OCI-M2 (cell line): ENCODE data around the gene SLC7A8.
A peak's percentile ranks its signal among the peaks of the same experiment; 100 is the strongest.

ENCODE experiments used
- DNase-seq: peaks from one replicate; lab custom pipeline; 2025; ENCODE audit not compliant: unreplicated experiment; lab: John Stamatoyannopoulos, UW

SLC7A8 gene

DNA sequence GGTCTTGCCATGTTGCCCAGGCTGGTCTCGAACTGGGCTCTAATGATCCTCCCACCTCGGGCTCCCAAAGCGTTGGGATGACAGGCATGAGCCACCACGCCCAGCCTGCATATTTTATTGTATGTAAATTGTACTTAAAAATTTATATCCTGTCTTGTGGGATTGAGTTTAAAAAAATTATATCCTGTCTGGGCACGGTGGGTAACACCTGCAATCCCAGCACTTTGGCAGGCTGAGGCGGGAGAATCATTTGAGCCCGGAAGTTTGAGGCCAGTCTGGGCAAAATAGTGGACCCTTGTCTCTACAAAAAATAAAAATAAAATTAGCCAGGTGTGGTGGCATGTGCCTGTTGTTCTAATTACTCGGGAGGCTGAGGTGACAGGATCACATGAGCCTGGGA, 50.5 kb downstream of the SLC7A8 start:
- no peak for DNase-seq

DNA sequence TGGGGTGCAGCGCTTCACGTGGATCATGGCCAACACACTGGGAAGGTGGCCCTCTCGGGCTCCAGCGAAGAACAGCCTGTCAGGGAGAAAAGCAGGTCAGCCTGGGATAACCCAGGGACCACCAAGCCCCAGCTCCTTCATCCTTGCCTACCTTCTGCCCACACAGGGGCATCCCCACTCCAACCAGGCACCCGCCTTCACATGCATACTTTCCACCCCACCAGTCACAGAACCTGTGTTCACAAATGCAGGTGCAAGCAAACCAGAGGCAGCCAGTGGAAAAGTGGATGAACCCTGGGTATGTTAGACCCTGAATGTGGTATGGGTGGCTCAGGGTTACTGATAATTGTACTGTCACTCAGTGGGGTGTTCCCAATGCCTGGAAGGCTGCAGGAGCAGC, 52.0 kb downstream of the SLC7A8 start:
- DNase-seq: no peak

DNA sequence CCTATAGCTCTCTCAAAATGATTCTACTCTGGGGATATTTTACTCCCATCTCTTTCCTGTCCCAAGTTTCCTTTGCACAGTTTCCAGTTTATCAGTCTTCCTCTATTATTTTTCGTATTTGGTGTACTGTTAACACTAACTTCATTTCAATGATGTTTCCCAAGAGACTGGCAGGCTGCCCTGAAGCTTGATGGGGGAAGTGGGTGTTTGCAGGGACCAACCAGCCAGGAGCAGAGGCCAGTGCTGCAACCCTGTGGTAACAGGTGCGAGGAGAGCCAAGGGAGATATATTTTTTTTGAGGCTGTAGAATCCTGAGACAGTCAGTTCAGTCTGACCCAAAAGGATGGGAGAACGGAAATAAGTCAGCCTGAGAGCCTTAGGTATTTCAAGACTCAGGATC, 52.6 kb downstream of the SLC7A8 start:
- DNase-seq: no peak

DNA sequence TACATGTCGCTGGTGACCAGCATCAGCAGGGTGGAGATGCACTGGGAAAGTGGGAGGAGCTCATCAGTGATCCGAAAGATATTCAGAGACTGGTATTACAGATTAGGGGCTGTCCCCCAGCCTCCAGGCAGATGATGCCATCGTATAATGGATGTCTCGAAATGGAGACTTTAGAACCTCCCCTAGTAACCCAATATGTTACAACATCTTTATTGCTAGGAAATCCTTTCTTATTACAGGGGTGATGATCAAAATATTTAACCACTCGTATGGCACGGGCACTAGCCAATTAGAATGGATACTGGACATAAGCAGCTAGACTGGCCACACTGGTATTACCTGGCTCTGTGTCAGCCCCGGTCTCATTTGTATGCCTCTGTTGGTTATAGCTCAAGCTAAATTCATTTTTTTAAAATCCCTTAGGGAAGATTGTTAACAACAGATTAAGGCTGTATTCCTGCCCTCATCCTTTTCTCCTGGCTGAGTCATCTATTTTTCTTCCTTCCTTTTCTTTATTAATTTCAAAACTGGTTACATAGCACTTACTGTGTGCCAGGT, 53.6 kb downstream of the SLC7A8 start:
- DNase-seq: no peak

DNA sequence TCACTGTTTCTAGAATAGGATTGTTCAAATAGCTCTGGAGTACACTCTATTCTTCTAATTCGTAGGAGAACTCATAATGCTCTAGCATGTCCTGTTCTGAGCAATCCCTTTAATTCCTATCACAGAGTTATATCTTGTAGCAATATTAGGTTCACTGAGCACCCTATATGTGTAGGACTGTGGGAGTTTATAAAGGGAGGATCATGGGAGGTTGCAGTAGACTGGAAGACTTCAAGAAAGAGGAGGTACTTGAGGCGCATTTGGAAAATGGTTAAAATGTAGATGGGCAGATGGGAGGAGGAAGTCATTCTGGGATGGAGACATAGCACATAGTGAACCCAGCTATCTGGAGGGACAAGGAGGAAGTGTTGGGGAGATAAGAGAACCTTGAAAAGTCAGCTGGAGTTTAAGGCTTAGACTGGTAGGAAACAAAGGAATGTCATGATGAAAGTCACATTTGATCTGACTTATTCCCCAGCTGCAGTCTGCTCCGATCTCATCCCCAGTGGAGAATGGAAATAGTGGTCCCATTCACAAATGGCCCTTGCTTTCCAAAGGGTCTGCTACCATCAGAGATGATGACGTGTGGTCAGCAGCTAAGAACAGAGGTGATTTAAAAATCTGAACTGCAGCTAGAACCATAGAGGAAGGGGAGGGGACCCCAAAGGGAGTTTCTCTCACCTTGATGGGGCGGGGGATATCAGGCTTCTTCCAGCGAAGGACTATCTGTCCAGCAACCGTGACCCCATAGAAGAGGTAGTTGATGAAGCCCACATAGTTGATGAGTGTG, 54.3 kb downstream of the SLC7A8 start:
- DNase-seq: no peak

DNA sequence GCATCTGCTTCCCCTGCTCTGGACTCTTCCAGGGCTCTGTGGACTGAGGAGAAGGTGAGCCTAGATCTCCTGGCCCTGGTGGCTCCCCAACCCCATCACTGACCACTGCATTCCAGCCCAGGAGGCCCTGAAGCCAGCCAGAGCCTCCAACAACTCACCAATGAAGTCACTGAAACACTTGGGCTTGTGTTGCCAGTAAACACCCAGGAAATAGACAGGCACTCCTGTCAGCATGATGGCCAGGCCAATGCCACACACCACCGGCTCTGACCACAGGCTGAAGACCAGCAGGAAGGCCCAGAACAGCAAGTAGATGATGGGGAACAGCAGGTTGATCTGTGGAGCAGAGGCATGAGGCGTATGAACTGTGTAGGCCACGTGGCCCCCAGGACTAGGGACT, 55.6 kb downstream of the SLC7A8 start:
- DNase-seq: no peak

DNA sequence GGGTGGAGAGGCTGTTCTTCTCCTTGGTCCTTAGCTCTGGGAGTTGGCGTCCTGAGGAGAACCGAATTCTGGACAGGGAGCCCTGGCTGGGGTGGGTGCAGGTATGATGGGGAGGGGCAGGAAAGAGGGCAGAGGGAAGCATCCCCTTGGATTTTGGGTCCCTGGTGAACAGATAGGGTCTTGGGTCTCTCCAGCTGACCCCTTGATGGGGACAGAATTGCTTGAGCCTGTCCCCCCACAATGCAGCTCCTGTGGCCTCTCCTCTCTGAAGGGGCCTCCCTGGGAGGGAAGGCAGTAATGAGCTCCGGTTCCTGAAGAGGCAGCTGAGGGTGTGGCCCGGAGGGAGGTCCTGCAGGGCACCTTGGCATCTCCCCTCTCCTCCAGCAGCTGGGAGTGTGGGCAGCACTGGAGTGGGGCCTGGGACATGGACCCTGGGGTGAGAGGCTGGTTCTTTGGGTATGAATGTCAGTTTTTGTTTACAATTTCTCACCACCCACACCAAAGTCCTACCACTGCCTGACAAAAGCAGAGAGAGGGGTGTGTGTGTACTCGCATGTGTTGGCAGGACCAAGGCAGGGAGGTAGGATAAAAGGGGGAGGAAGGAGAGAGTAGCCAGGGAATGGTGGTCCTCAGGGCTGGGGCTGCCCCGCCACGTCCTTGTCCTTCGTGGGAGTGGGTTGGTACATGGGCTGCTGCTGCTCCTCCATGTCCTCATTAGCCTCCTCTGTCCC, 56.7 kb downstream of the SLC7A8 start:
- no peak for DNase-seq

DNA sequence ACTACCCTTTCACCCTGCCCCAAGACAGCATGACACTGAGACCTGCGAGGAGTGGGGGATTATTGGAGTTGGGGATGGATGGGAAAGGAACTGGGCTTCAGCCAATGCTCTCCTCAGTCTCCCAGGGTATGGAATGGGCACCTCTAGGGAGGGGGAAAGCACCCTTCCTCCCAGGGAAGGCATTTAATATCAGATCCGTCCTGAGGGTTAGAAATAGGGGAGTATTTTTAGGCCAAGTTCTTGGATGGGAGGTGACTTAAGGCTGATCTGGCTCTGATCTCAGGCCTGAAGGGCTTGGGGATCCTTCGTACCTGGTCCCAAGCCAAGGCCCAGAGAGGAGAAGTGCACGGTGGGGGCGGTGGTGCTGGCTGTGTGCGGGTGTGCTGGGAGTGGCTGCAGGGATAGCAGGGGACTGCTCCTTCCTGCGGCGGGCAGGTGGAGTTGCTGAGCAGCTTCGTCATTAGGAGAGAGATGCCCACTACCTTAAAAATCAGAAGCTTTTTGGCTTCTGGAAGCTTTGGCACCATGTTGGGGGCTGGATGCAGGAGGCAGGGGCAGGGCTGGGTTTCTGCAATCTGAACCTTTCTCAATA, 57.4 kb downstream of the SLC7A8 start:
- no peak for DNase-seq

DNA sequence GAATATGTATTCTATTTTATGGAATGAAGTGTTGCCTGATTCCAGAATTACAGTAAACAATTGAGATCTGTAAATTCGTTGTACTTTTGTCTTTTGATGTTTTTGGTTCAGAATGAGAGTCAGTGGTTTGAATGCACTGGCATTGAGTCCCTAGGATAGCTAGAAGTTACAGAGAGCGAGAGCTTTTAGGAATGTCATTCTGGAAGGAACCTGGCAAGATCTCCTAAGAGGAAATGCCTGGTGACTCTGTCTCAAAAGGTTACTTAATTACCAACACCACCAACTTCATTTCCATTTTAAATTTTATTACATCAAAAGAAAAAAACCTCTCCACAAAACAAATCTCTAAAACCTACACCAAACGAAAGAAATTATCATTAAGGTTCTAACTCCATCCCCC, 58.4 kb downstream of the SLC7A8 start:
- DNase-seq: no peak

DNA sequence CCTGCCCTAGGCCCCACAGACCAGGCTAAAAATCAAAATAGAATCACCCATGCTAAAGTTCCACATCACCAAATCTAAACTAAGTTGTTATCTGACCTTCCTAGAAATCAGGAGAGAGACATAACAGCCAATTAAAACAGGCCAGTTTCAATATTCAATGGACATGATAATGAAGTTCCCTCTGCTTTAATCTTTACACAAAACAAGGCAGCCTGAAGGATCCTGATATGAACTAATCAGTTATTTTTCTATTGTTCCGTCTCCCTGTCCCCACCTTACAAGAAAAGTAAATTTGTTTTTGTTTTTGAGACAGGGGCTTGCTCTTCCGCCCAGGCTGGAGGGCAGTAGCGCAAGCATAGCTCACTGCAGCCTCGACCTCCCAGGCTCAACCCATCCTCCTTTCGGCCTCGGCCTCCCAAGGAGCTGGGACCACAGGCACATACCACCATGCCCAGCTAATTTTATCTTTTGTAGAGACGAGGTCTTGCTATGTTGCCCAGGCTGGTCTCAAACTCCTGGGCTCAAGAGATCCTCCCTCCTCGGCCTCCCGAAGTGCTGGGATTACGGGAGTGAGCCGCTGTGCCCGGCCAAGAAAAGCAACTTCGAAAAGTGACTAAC, 59.0 kb downstream of the SLC7A8 start:
- no peak for DNase-seq

DNA sequence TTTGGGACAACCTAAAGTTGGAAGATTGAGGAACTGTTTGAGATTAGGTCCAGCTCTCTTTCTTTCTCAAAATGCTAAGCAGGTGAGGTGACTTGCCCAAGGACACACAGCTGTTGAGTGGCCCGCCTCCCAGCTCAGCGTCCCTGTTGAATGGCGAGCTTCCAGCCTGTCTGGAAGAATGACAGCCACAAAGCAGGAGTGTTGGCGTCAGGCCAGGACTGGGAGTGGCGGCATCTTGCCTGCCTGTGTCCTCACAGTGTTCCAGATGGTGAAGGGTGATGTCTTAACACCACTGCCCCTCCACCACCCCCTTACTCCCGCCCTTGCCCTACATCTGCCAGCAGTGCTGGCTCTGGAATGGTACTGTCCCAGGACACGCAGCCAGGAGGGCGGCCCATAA, 60.0 kb downstream of the SLC7A8 start:
- DNase-seq: no peak

DNA sequence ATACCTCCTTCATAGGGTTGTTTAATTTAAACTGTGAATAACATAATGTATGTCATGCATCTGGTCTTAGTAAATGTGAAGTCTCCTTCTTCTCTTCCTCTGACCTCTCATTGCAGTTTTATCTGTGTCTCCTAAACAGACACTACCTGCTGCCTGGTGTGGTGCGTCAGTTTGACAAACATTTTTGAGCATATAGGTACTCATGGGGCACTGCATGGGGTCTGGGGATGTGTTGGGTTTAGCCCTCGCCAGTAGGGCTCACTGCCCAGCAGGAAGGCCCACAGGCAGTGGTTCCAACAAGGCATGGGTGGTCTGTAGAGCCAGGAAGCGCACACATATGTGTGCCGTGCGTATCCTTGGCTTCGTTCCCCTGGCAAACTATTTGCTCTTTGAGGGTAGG, 61.4 kb downstream of the SLC7A8 start:
- DNase-seq: no peak

DNA sequence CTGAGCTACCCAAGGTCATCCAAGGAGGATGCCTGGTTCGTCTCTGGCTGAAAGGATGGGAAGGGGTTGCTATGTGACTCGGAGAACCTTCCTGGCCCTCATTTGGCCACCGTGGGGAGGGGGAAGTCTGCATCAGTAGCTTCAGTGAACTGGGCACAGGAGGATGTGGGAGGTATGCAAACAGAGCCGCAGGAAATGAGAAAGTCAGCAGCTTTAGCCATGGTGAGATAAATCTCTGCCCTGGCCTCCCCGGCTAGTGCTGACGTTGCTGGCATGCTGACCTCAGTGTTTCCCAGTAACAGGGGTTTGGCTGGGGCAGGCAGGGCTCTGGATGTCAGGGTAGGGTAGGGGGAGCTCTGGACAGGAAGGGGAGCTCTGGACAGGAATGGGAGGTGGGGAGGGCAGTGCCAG, 62.1 kb downstream of the SLC7A8 start:
- DNase-seq: no peak

DNA sequence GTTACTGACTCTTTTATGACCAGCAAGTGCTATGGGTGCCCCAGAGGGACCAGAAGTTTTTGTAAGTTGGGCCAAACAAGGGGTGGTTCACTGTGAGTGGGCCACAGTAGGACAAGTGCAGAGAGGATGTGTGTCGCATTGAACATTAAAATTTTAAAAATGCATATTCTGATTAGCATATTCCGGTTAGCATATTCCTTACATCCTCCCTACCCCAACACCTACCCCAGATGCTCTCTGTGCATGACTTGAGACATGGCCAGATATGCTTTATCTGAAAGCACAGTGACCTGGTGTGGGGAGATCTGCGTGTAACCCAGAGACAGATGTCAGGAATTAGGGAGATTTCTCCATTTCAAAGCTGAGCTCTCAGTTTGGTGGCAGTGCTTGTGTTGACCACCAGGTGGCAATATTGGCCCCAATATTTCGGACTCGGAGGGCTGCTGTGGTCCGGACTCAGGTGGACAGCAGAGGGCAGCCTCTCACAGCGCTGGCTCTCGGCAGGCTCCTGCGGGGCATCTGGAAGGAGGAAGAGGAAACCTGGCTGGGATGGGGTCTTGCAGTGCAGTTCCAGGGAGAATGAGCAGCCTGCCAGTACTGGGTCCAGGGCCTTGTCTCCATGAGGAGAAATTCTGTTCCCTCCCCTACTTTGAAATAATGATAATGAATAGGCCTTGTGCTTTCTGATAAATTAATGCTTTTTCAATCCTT, 62.8 kb downstream of the SLC7A8 start:
- peak; percentile 68 for DNase-seq

DNA sequence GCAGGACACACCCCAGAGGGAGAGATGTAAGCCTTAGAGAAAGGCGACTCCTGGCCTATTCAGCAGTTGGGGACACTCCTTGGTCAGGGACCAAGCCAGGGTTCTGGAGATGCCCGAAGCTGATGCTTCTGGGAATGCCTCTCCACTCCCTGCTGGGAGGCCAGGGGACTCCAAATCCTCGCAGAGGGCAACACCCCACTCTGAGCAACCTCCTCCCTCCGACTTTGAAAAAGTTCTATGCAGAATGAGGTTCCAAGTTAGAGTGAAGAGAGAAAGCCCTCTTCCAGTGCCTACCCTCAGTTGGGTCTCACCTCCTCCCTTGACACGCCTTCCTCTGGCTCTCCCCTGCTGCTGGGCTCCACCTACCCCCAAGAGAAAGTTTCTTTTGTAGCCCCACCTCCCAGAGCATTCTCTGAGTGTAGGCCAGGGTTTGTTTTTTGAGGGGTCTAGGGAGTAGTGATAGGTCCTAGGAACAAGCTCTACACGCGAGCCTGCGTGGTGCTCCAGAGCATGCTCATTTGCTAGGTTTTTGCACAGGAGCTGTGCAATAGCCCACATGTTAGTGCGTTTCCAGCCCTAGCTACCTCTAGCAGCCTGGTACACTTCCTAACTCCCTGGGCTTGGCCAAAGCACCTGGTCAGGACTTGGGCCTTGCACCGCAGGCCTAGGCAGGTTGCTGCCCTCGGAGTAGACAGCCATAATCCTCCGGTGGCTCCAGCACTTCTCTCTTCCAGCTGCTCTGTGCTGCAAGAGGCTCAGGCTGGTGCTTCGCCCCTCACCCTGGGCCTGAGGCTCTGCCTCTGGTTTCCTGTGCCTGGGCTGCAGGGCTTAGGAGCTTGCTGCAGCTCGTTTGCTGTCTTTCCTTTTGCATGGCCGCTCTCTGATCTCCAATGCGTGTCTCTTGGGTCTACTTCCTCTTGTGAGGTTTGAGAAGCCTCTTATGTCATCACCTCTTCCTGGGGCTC, 63.8 kb downstream of the SLC7A8 start:
- DNase-seq: no peak

DNA sequence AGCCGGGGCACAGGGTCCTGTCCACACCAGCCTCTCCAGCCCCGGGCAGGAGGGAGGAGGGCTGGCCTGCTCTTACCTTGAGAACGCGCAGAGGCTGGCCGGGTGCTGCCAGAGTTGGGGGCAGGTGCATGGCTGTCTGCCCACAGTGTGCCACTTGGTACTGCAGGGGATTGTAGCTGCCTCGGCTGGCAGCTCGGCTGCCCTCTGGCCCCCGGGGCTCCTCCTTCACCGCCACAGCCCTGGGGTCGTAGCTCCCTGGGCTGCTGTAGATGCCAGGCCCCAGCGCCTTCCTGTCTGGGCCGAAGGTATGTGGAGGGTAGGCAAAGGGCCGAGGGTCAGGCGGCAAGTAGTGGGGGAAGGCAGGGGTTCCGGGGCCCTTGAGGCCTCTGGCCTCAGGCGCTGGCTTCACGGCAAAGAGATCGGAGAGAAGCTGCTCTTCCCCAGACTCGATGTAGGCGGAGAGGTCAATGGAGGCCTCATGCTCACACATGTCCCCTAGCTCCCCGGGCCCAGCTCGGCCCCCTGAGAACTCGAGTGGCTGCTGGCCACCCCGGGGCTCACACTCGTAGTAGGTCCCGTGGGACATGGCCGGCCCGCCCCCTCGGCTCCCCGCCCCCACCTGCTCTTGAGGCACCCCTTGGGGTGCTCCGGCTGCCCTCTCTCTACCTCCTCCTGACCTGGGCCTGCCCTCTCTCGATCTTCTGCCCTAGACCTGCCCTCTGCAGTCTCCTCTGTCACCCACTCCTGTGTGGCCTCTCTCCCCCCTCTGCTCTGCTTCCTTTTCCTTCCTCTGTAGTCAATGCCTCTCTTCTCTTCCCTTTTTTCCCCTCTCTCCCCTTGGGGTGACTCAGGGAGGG, 64.7 kb downstream of the SLC7A8 start, which contains the start of gene CEBPE:
Gene CEBPE (minus strand): TSS at position 750 of the 857 bp plus-strand sequence. CDS start 164 bp downstream, at position 586.
- DNase-seq: no peak

DNA sequence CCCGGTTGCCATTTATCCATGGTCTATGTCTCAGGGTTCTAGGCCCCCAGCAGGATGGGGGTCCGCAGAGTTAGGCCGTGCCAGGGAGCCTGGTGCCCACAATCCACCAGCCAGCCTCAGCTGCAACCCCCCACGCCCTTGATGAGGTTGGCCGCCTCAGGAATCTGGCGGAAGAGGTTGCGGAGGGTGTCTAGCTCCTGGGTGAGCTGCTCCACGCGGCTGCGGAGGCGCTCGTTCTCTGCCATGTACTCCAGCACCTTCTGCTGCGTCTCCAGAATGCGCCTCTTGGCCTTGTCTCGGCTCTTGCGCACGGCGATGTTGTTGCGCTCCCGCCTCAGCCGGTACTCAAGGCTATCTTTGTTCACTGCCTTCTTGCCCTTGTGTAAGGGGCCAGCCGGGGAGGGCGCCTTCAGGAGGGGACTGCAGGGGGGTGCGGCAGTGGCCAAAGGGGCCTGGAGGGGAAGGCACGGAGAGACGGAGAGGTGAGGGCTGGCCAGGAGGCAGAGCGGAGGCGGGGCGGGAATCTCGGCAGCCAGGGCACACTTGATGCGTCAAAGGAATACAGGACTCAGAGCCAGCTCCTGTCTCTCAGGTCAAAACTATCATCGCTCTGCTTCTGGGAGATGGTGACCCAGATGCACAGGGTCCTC, 66.0 kb downstream of the SLC7A8 start:
- DNase-seq: no peak

DNA sequence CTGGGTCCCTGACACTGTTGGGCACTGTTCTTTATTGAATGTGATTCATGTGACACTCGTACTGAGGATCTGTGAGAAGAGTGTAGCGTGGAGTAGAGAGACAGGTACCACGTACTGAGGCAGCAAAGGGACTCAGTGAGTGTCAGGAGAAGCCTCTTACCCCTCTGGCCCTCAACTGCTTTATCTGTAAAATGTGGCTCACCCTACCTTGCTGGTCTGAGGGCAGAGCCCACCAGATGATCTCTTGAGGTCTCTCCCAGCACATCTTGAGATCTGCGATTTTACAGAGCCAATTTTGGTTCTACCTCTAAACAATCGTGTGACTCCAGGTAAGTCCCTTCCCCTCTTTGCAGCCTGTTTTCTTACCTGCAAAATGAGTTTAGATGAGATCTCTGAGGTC, 67.5 kb downstream of the SLC7A8 start:
- no peak for DNase-seq
